Measurements from ENCODE around the gene MEPCE.

MEPCE gene

DNA sequence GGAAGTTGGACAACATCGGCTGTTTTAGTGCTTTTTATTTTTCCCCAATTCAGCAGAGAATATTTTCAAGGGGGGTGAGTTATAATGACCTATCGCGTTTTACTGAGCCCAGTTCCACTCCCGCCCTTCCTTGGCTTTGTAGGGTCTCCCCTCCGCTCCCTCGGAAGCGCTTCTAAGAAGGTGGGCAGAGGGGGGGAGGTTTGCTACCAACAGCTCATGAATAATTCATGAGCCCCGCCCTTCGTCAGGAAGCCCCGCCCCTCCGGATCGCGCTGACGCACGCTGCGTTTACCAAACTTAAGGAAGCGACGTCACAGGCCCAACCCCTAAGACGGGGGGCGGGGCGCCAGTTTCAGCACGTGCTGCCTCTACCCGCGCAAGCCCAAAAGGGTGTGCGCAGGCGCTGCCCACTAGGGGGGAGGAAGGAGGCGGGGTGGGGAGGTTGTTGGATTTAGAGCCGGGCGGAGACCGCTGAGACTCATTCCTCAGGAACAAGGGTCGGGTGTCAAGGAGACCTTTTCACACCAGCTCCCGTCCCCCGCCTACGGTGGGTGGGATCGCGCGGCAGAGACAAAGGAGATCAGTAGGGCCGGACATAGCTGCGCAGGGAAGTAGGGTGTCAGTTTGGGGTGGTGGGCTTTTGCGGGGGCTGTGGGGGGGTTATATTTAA, 529 bp upstream of the MEPCE start:
- Histone ChIP-seq H3K4me3 (ENCODE audit: low read length) (peak overlapping the region; percentile 95), H3K9me3 (ENCODE audit: insufficient read depth, low read depth, low read length) (peaks cover 4% of the 10 kb centered on the region; the same call in 1 of the 2 replicates), H3K36me3 (ENCODE audit: insufficient read depth, low read depth, low read length) (peaks cover 34% of the 10 kb centered on the region), H3K9ac (ENCODE audit: low read depth, low read length) (peak overlapping the region; percentile 98), H3K27me3 (ENCODE audit: insufficient read depth, low read length) (peaks cover 10% of the 10 kb centered on the region; the same call in 1 of the 2 replicates), H3K4me1 (ENCODE audit: insufficient read depth, low read length) (peaks cover 17% of the 10 kb centered on the region; the same call in 1 of the 2 replicates), H3K27ac (ENCODE audit: low read length) (peak overlapping the region; percentile 96)

DNA sequence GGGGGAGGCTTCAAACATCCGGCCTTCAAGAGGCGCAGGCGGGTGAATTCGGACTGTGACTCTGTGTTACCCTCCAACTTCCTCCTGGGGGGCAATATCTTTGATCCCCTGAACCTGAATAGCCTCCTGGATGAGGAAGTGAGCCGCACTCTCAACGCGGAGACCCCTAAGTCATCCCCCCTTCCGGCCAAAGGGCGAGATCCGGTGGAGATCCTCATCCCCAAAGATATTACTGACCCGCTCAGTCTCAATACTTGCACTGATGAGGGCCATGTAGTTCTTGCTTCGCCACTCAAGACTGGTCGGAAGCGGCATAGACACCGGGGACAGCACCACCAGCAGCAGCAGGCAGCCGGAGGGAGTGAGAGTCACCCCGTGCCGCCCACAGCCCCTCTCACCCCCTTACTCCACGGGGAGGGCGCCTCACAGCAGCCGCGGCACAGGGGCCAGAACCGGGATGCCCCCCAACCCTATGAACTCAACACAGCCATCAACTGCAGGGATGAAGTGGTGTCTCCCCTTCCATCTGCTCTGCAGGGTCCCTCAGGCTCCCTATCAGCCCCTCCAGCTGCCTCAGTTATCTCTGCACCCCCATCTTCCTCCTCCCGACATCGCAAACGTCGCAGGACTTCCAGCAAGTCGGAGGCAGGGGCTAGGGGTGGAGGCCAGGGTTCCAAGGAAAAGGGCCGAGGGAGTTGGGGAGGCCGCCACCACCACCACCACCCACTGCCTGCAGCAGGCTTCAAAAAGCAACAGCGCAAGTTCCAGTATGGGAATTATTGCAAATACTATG, 1.1 kb downstream of the MEPCE start:
- Histone ChIP-seq H3K36me3 (ENCODE audit: insufficient read depth, low read depth, low read length) (peaks cover 46% of the 10 kb centered on the region), H3K9ac (ENCODE audit: low read depth, low read length) (peak overlapping the region; percentile 98; the same call in 1 of the 2 replicates), H3K27me3 (ENCODE audit: insufficient read depth, low read length) (peaks cover 10% of the 10 kb centered on the region; the same call in 1 of the 2 replicates), H3K4me1 (ENCODE audit: insufficient read depth, low read length) (peaks cover 20% of the 10 kb centered on the region; the same call in 1 of the 2 replicates), H3K27ac (ENCODE audit: low read length) (peak overlapping the region; percentile 93), H3K4me3 (ENCODE audit: low read length) (peak overlapping the region; percentile 95), H3K9me3 (ENCODE audit: insufficient read depth, low read depth, low read length) (peaks cover 4% of the 10 kb centered on the region; the same call in 1 of the 2 replicates)

- Histone ChIP-seq H3K27ac (ENCODE audit: low read length) (peak overlapping the region; percentile 93), H3K4me3 (ENCODE audit: low read length) (peak overlapping the region; percentile 95; the same call in 1 of the 2 replicates), H3K9me3 (ENCODE audit: insufficient read depth, low read depth, low read length) (peaks cover 4% of the 10 kb centered on the region; the same call in 1 of the 2 replicates), H3K36me3 (ENCODE audit: insufficient read depth, low read depth, low read length) (peaks cover 46% of the 10 kb centered on the region), H3K4me1 (ENCODE audit: insufficient read depth, low read length) (peaks cover 20% of the 10 kb centered on the region; the same call in 1 of the 2 replicates), H3K9ac (ENCODE audit: low read depth, low read length) (peak overlapping the region; percentile 98; the same call in 1 of the 2 replicates), H3K27me3 (ENCODE audit: insufficient read depth, low read length) (peaks cover 10% of the 10 kb centered on the region; the same call in 1 of the 2 replicates)
Observed at GRCh38 chr7:100431286-100431735, 1.7 kb downstream of the MEPCE start.

GRCh38 chr7:100432053-100432452, 2.4 kb downstream of the MEPCE start:
- Histone ChIP-seq H3K27me3 (ENCODE audit: insufficient read depth, low read length) (peaks cover 10% of the 10 kb centered on the region; the same call in 1 of the 2 replicates), H3K36me3 (ENCODE audit: insufficient read depth, low read depth, low read length) (peaks cover 46% of the 10 kb centered on the region), H3K4me1 (ENCODE audit: insufficient read depth, low read length) (peaks cover 20% of the 10 kb centered on the region; the same call in 1 of the 2 replicates), H3K4me3 (ENCODE audit: low read length) (peak overlapping the region; percentile 95; the same call in 1 of the 2 replicates), H3K9me3 (ENCODE audit: insufficient read depth, low read depth, low read length) (peaks cover 4% of the 10 kb centered on the region; the same call in 1 of the 2 replicates), H3K9ac (ENCODE audit: low read depth, low read length) (peak overlapping the region; percentile 98; the same call in 1 of the 2 replicates), H3K27ac (ENCODE audit: low read length) (no peak overlapping the region)

GRCh38 chr7:100432621-100433275, 3.1 kb downstream of the MEPCE start:
- Histone ChIP-seq H3K9ac (ENCODE audit: low read depth, low read length) (no peak overlapping the region; the same call in 1 of the 2 replicates), H3K9me3 (ENCODE audit: insufficient read depth, low read depth, low read length) (peaks cover 2% of the 10 kb centered on the region; the same call in 1 of the 2 replicates), H3K4me1 (ENCODE audit: insufficient read depth, low read length) (peaks cover 20% of the 10 kb centered on the region; the same call in 1 of the 2 replicates), H3K4me3 (ENCODE audit: low read length) (peak overlapping the region; percentile 95; the same call in 1 of the 2 replicates), H3K36me3 (ENCODE audit: insufficient read depth, low read depth, low read length) (peaks cover 46% of the 10 kb centered on the region), H3K27me3 (ENCODE audit: insufficient read depth, low read length) (peaks cover 3% of the 10 kb centered on the region; the same call in 1 of the 2 replicates), H3K27ac (ENCODE audit: low read length) (no peak overlapping the region)

GRCh38 chr7:100433276-100433591, 3.6 kb downstream of the MEPCE start:
- Histone ChIP-seq H3K27me3 (ENCODE audit: insufficient read depth, low read length) (no peaks in the 10 kb centered on the region), H3K9ac (ENCODE audit: low read depth, low read length) (no peak overlapping the region), H3K27ac (ENCODE audit: low read length) (no peak overlapping the region), H3K9me3 (ENCODE audit: insufficient read depth, low read depth, low read length) (no peaks in the 10 kb centered on the region), H3K36me3 (ENCODE audit: insufficient read depth, low read depth, low read length) (peaks cover 46% of the 10 kb centered on the region), H3K4me3 (ENCODE audit: low read length) (no peak overlapping the region), H3K4me1 (ENCODE audit: insufficient read depth, low read length) (peaks cover 20% of the 10 kb centered on the region; the same call in 1 of the 2 replicates)

- Histone ChIP-seq H3K4me1 (ENCODE audit: insufficient read depth, low read length) (peaks cover 20% of the 10 kb centered on the region; the same call in 1 of the 2 replicates), H3K27ac (ENCODE audit: low read length) (no peak overlapping the region), H3K9ac (ENCODE audit: low read depth, low read length) (no peak overlapping the region), H3K36me3 (ENCODE audit: insufficient read depth, low read depth, low read length) (peaks cover 46% of the 10 kb centered on the region), H3K4me3 (ENCODE audit: low read length) (no peak overlapping the region), H3K27me3 (ENCODE audit: insufficient read depth, low read length) (no peaks in the 10 kb centered on the region), H3K9me3 (ENCODE audit: insufficient read depth, low read depth, low read length) (no peaks in the 10 kb centered on the region)
Observed at GRCh38 chr7:100433592-100434296, 4.1 kb downstream of the MEPCE start.

- Histone ChIP-seq H3K4me3 (ENCODE audit: low read length) (peak overlapping the region; percentile 89), H3K9me3 (ENCODE audit: insufficient read depth, low read depth, low read length) (no peaks in the 10 kb centered on the region), H3K4me1 (ENCODE audit: insufficient read depth, low read length) (peaks cover 20% of the 10 kb centered on the region; the same call in 1 of the 2 replicates), H3K36me3 (ENCODE audit: insufficient read depth, low read depth, low read length) (peaks cover 46% of the 10 kb centered on the region), H3K27ac (ENCODE audit: low read length) (no peak overlapping the region), H3K9ac (ENCODE audit: low read depth, low read length) (peak overlapping the region; percentile 92; the same call in 1 of the 2 replicates), H3K27me3 (ENCODE audit: insufficient read depth, low read length) (no peaks in the 10 kb centered on the region)
Observed at GRCh38 chr7:100434297-100435144, 4.9 kb downstream of the MEPCE start.

- no peaks in the 10 kb centered on the region for H3K9me3 ChIP-seq (ENCODE audit: insufficient read depth, low read depth, low read length)
- peak overlapping the region; percentile 89 for H3K4me3 ChIP-seq (ENCODE audit: low read length)
- H3K27ac ChIP-seq (ENCODE audit: low read length) = peak overlapping the region; percentile 27
- peaks cover 46% of the 10 kb centered on the region for H3K36me3 ChIP-seq (ENCODE audit: insufficient read depth, low read depth, low read length)
- H3K27me3 ChIP-seq (ENCODE audit: insufficient read depth, low read length) = no peaks in the 10 kb centered on the region
- peaks cover 20% of the 10 kb centered on the region; the same call in 1 of the 2 replicates for H3K4me1 ChIP-seq (ENCODE audit: insufficient read depth, low read length)
- peak overlapping the region; percentile 92 for H3K9ac ChIP-seq (ENCODE audit: low read depth, low read length)
Observed at GRCh38 chr7:100435401-100436304, 6.0 kb downstream of the MEPCE start.

Measured in iPS-20b (cell line).